PC-3 (cell line): ENCODE data around the gene SNED1.

ENCODE experiments used
- EZH2 ChIP-seq: fragments of 300-600 bp; sonication (generic); IDR thresholded peaks from one replicate; pipeline ENCODE4 v1.6.1; 2017; ENCODE audit warnings: antibody characterized with exemption, mild to moderate bottlenecking, low read length; ENCODE audit not compliant: unreplicated experiment
- EZH2phosphoT487 ChIP-seq: fragments of 300-600 bp; sonication (generic); IDR thresholded peaks from 2 replicates; pipeline ENCODE4 v1.6.1; 2018; ENCODE audit warnings: mild to moderate bottlenecking, antibody characterized with exemption, low read length, borderline replicate concordance
- TF ChIP-seq, protein P1 (sequence below): fragments of 300-600 bp; sonication (generic); conservative IDR thresholded peaks from 2 replicates; pipeline ENCODE4 v1.5.1; 2017; ENCODE audit warnings: antibody characterized with exemption, low read depth, mild to moderate bottlenecking, low read length

DNA sequence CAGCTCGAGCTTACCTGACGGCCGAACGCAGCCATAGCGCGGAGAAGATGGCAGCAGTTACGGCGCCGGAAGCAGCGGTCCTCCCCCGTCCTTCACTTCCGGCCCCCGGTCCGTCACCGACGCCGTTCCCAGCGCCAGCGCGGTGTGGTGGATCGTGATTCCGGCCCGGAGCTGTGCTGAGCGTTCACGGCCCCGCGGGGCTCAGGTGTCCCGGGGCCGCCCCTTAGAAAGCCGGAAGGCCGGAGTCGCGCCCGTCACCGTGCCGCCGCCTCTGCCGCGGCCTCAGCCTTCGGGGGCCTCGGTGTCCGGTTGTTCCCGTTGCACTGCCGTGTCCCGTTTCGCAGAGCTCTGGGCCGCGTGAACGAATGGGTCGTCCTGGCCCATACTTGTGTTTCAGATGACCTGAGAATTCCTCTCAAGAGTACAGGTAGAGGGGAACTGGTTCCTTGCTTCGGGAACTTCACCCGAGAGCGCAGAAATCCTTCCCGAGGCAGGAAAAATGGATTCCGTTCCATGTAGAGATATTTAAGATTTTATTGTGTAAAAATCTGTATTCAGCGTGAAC is 103.9 kb downstream of the SNED1 start, which contains the start of gene MTERF4:
- TF ChIP-seq, protein P1, sequence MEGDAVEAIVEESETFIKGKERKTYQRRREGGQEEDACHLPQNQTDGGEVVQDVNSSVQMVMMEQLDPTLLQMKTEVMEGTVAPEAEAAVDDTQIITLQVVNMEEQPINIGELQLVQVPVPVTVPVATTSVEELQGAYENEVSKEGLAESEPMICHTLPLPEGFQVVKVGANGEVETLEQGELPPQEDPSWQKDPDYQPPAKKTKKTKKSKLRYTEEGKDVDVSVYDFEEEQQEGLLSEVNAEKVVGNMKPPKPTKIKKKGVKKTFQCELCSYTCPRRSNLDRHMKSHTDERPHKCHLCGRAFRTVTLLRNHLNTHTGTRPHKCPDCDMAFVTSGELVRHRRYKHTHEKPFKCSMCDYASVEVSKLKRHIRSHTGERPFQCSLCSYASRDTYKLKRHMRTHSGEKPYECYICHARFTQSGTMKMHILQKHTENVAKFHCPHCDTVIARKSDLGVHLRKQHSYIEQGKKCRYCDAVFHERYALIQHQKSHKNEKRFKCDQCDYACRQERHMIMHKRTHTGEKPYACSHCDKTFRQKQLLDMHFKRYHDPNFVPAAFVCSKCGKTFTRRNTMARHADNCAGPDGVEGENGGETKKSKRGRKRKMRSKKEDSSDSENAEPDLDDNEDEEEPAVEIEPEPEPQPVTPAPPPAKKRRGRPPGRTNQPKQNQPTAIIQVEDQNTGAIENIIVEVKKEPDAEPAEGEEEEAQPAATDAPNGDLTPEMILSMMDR: no peak
- TF ChIP-seq EZH2 (no peak), EZH2phosphoT487 (no peak)
